ENCODE data around the gene RENBP.

Gene RENBP

GRCh38 chrX:153971450-153972367, 27.3 kb upstream of the RENBP start, which contains the start of gene HCFC1 (continued):
- TF ChIP-seq ZFP3 (tag by site-specific recombination; IDR thresholded peaks at IDR 0.05; ENCODE audit: low read depth) (no peak), SCRT2 (tag by site-specific recombination; IDR thresholded peaks at IDR 0.05) (no peak), RBAK (tag by site-specific recombination; IDR thresholded peaks at IDR 0.05) (no peak), KLF1 (tag by site-specific recombination; IDR thresholded peaks at IDR 0.05) (peak; percentile 84), ZNF169 (tag by site-specific recombination; IDR thresholded peaks at IDR 0.05) (no peak), SP3 (tag by site-specific recombination; IDR thresholded peaks at IDR 0.05) (peak; percentile 87), ZNF768 (tag by site-specific recombination; IDR thresholded peaks at IDR 0.05) (no peak), SALL2 (tag by site-specific recombination; IDR thresholded peaks at IDR 0.05; ENCODE audit: borderline replicate concordance) (no peak), ZNF16 (tag by site-specific recombination; IDR thresholded peaks at IDR 0.05; ENCODE audit: low read depth) (no peak), ZNF366 (tag by site-specific recombination; conservative IDR thresholded peaks at IDR 0.05) (no peak), ZNF362 (tag by site-specific recombination; IDR thresholded peaks at IDR 0.05) (no peak), KLF10 (tag by site-specific recombination; IDR thresholded peaks at IDR 0.05) (peak; percentile 97), ZNF837 (tag by site-specific recombination; IDR thresholded peaks at IDR 0.05) (no peak), ZNF830 (tag by site-specific recombination; IDR thresholded peaks at IDR 0.05; ENCODE audit: low read depth) (no peak), KLF8 (tag by site-specific recombination; IDR thresholded peaks at IDR 0.05) (peak; percentile 99), KLF16 (tag by site-specific recombination; IDR thresholded peaks at IDR 0.05) (peak; percentile 70), ZNF529 (tag by site-specific recombination; IDR thresholded peaks at IDR 0.05; ENCODE audit: insufficient replicate concordance) (no peak), ZNF664 (tag by site-specific recombination; IDR thresholded peaks at IDR 0.05) (no peak), TCF7L2 (IDR thresholded peaks at IDR 0.05; ENCODE audit: borderline replicate concordance, low read depth, low read length) (peak; percentile 85), ZNF223 (tag by site-specific recombination; IDR thresholded peaks at IDR 0.05) (0 out of 2 replicates have a peak, but pooled peaks have one; percentile 31), ZNF335 (tag by site-specific recombination; conservative IDR thresholded peaks at IDR 0.05) (peak; percentile 76; the same call in 1 of the 2 replicates), ZNF555 (tag by site-specific recombination; conservative IDR thresholded peaks at IDR 0.05) (no peak), YY2 (tag by site-specific recombination; IDR thresholded peaks at IDR 0.05) (peak; percentile 99)
- TF ChIP-seq, protein P1, sequence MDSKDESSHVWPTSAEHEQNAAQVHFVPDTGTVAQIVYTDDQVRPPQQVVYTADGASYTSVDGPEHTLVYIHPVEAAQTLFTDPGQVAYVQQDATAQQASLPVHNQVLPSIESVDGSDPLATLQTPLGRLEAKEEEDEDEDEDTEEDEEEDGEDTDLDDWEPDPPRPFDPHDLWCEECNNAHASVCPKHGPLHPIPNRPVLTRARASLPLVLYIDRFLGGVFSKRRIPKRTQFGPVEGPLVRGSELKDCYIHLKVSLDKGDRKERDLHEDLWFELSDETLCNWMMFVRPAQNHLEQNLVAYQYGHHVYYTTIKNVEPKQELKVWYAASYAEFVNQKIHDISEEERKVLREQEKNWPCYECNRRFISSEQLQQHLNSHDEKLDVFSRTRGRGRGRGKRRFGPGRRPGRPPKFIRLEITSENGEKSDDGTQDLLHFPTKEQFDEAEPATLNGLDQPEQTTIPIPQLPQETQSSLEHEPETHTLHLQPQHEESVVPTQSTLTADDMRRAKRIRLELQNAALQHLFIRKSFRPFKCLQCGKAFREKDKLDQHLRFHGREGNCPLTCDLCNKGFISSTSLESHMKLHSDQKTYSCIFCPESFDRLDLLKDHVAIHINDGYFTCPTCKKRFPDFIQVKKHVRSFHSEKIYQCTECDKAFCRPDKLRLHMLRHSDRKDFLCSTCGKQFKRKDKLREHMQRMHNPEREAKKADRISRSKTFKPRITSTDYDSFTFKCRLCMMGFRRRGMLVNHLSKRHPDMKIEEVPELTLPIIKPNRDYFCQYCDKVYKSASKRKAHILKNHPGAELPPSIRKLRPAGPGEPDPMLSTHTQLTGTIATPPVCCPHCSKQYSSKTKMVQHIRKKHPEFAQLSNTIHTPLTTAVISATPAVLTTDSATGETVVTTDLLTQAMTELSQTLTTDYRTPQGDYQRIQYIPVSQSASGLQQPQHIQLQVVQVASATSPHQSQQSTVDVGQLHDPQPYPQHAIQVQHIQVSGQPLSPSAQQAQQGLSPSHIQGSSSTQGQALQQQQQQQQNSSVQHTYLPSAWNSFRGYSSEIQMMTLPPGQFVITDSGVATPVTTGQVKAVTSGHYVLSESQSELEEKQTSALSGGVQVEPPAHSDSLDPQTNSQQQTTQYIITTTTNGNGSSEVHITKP (tag by site-specific recombination; IDR thresholded peaks at IDR 0.05): no peak; the same call in 1 of the 2 replicates
- TF ChIP-seq, protein P2, sequence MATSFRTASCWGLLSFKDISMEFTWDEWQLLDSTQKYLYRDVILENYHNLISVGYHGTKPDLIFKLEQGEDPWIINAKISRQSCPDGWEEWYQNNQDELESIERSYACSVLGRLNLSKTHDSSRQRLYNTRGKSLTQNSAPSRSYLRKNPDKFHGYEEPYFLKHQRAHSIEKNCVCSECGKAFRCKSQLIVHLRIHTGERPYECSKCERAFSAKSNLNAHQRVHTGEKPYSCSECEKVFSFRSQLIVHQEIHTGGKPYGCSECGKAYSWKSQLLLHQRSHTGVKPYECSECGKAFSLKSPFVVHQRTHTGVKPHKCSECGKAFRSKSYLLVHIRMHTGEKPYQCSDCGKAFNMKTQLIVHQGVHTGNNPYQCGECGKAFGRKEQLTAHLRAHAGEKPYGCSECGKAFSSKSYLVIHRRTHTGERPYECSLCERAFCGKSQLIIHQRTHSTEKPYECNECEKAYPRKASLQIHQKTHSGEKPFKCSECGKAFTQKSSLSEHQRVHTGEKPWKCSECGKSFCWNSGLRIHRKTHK (tag by site-specific recombination; IDR thresholded peaks at IDR 0.05): no peak
- TF ChIP-seq, protein P3, sequence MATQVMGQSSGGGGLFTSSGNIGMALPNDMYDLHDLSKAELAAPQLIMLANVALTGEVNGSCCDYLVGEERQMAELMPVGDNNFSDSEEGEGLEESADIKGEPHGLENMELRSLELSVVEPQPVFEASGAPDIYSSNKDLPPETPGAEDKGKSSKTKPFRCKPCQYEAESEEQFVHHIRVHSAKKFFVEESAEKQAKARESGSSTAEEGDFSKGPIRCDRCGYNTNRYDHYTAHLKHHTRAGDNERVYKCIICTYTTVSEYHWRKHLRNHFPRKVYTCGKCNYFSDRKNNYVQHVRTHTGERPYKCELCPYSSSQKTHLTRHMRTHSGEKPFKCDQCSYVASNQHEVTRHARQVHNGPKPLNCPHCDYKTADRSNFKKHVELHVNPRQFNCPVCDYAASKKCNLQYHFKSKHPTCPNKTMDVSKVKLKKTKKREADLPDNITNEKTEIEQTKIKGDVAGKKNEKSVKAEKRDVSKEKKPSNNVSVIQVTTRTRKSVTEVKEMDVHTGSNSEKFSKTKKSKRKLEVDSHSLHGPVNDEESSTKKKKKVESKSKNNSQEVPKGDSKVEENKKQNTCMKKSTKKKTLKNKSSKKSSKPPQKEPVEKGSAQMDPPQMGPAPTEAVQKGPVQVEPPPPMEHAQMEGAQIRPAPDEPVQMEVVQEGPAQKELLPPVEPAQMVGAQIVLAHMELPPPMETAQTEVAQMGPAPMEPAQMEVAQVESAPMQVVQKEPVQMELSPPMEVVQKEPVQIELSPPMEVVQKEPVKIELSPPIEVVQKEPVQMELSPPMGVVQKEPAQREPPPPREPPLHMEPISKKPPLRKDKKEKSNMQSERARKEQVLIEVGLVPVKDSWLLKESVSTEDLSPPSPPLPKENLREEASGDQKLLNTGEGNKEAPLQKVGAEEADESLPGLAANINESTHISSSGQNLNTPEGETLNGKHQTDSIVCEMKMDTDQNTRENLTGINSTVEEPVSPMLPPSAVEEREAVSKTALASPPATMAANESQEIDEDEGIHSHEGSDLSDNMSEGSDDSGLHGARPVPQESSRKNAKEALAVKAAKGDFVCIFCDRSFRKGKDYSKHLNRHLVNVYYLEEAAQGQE (tag by site-specific recombination; IDR thresholded peaks at IDR 0.05): peak; percentile 92
- TF ChIP-seq, protein P4, sequence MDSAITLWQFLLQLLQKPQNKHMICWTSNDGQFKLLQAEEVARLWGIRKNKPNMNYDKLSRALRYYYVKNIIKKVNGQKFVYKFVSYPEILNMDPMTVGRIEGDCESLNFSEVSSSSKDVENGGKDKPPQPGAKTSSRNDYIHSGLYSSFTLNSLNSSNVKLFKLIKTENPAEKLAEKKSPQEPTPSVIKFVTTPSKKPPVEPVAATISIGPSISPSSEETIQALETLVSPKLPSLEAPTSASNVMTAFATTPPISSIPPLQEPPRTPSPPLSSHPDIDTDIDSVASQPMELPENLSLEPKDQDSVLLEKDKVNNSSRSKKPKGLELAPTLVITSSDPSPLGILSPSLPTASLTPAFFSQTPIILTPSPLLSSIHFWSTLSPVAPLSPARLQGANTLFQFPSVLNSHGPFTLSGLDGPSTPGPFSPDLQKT (IDR thresholded peaks at IDR 0.05; ENCODE audit: borderline replicate concordance, low read depth, low read length): no peak; the same call in 1 of the 2 replicates
